DOHH2 (cell line): Measurements from ENCODE around the gene IL34.

Source experiments
- H3F3A ChIP-seq: fragments of 200-600 bp; sonication (generic), shearing (Covaris generic); 2 replicates; pipeline ENCODE4 v1.6.0; 2016; ENCODE audit warnings: antibody characterized with exemption, mild to moderate bottlenecking; ENCODE audit not compliant: control insufficient read depth, insufficient read depth
- H3K27ac ChIP-seq: fragments of 200-600 bp; sonication (generic); 2 replicates; pipeline ENCODE4 v1.5.1; 2014; ENCODE audit warnings: low read depth, mild to moderate bottlenecking, low read length, moderate library complexity
- H3K27me3 ChIP-seq: fragments of 200-600 bp; sonication (generic); 2 replicates; pipeline ENCODE4 v1.6.1; 2014; ENCODE audit warnings: mild to moderate bottlenecking, low read length, mixed read lengths; ENCODE audit not compliant: control insufficient read depth
- H3K36me3 ChIP-seq: fragments of 200-600 bp; sonication (generic); 2 replicates; pipeline ENCODE4 v1.6.1; 2014; ENCODE audit warnings: mild to moderate bottlenecking, low read length, moderate library complexity, mixed read lengths; ENCODE audit not compliant: control insufficient read depth
- H3K4me1 ChIP-seq: fragments of 200-600 bp; sonication (generic); 2 replicates; pipeline ENCODE4 v1.6.1; 2014; ENCODE audit warnings: mild to moderate bottlenecking, low read length, mixed read lengths; ENCODE audit not compliant: control insufficient read depth
- H3K4me2 ChIP-seq: fragments of 200-600 bp; sonication (generic); 2 replicates; pipeline ENCODE4 v1.6.0; 2014; ENCODE audit warnings: mild to moderate bottlenecking, low read length, moderate library complexity
- H3K4me3 ChIP-seq: fragments of 200-600 bp; sonication (generic); 2 replicates; pipeline ENCODE4 v1.5.1; 2014; ENCODE audit warnings: mild to moderate bottlenecking, low read length, mixed read lengths
- H3K79me2 ChIP-seq: fragments of 200-600 bp; sonication (generic); 2 replicates; pipeline ENCODE4 v1.6.1; 2014; ENCODE audit warnings: mild to moderate bottlenecking, low read length, mixed read lengths; ENCODE audit not compliant: control insufficient read depth
- H3K9me2 ChIP-seq: fragments of 200-600 bp; sonication (generic); replicated peaks from 2 replicates; pipeline ENCODE4 v1.6.1; 2014; ENCODE audit warnings: mild to moderate bottlenecking, low read length, mixed read lengths; ENCODE audit not compliant: control insufficient read depth
- H3K9me3 ChIP-seq: fragments of 200-600 bp; sonication (generic); 2 replicates; pipeline ENCODE4 v1.6.1; 2014; ENCODE audit warnings: antibody characterized with exemption, low read length, mixed read lengths; ENCODE audit not compliant: control insufficient read depth, insufficient read depth
- H4K20me1 ChIP-seq: fragments of 200-600 bp; sonication (generic); 2 replicates; pipeline ENCODE4 v1.6.0; 2014; ENCODE audit warnings: low read depth, mild to moderate bottlenecking, antibody characterized with exemption, low read length, moderate library complexity; ENCODE audit not compliant: control insufficient read depth, insufficient read depth
- EZH2phosphoT487 ChIP-seq: fragments of 200-600 bp; sonication (generic); IDR thresholded peaks from 2 replicates; pipeline ENCODE4 v1.6.1; 2017; ENCODE audit warnings: borderline replicate concordance, mild to moderate bottlenecking, antibody characterized with exemption, low read length, moderate library complexity, mixed read lengths
- TF ChIP-seq, protein P1 (sequence below): fragments of 200-600 bp; sonication (generic); IDR thresholded peaks from one replicate; pipeline ENCODE4 v1.5.1; 2014; ENCODE audit warnings: antibody characterized with exemption, mild to moderate bottlenecking, low read depth, low read length; ENCODE audit not compliant: poor library complexity, severe bottlenecking

Gene IL34

DNA sequence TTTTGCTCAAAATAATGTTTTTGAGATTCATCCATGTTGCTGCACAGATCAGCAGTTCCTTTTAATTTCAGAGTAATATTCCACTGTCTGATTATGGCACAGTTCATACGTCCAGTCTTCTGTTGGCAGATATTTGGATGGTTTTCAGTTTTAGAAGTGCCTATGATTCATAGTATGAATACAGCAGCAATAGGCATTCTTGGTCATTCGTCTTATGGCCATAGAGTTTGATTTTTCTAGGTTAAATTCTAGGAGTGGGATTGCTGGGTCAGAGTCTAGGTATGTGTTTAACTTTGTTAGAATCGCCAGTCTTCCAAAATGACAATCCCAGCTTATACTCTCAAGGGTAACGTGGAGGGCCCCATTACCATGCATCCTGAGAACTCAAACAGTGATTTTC is 11.5 kb upstream of the IL34 start:
- TF ChIP-seq, protein P1, sequence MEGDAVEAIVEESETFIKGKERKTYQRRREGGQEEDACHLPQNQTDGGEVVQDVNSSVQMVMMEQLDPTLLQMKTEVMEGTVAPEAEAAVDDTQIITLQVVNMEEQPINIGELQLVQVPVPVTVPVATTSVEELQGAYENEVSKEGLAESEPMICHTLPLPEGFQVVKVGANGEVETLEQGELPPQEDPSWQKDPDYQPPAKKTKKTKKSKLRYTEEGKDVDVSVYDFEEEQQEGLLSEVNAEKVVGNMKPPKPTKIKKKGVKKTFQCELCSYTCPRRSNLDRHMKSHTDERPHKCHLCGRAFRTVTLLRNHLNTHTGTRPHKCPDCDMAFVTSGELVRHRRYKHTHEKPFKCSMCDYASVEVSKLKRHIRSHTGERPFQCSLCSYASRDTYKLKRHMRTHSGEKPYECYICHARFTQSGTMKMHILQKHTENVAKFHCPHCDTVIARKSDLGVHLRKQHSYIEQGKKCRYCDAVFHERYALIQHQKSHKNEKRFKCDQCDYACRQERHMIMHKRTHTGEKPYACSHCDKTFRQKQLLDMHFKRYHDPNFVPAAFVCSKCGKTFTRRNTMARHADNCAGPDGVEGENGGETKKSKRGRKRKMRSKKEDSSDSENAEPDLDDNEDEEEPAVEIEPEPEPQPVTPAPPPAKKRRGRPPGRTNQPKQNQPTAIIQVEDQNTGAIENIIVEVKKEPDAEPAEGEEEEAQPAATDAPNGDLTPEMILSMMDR: no peak
- no peak for TF ChIP-seq EZH2phosphoT487
- Histone ChIP-seq H4K20me1 (no peaks in the 10 kb centered on the region), H3F3A (no peaks in the 10 kb centered on the region), H3K9me3 (peaks cover 10% of the 10 kb centered on the region), H3K27ac (no peak overlapping the region), H3K4me3 (no peak overlapping the region), H3K4me1 (no peaks in the 10 kb centered on the region), H3K9me2 (no peaks in the 10 kb centered on the region), H3K79me2 (no peaks in the 10 kb centered on the region), H3K36me3 (no peaks in the 10 kb centered on the region), H3K4me2 (no peak overlapping the region), H3K27me3 (peaks cover 5% of the 10 kb centered on the region; the same call in 1 of the 2 replicates)

DNA sequence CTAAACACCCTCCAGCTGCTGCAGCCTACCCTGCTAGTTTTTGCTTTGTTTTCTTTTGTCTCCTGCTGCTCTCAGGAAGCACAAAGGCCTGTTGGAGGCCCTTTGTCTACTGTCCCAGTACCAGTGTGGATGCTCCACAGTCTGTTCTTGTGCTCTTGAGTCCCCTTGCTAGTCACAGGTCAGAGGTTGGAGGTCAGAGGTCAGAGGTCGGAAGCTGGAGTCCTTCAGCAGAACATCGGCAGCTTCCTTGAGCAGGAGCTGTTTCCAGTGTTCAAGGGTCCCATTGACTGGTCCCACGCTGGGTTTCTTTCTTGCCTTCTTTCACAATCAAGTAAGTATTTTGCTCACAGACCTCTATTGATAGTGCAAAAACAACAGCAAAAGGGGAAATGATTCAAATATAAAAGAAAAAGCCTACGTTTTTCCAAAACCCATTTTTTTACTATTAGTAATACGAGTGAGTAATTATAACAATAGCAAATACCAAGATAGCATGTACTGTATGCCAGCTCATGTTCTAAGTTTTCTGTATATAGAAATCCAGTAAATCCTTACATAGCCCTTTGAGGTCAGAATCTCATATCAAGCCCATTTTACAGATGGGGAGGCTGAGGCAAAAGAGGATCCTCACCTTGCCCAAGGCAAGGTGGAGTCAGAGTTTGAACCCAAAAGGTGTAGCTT is 10.9 kb upstream of the IL34 start:
- Histone ChIP-seq H3K4me3 (no peak overlapping the region), H3K27ac (no peak overlapping the region), H3K9me2 (no peaks in the 10 kb centered on the region), H3K27me3 (0 out of 2 replicates have a peak, but pooled peaks cover 3% of the 10 kb centered on the region), H3K79me2 (no peaks in the 10 kb centered on the region), H4K20me1 (no peaks in the 10 kb centered on the region), H3F3A (no peaks in the 10 kb centered on the region), H3K36me3 (no peaks in the 10 kb centered on the region), H3K9me3 (peaks cover 10% of the 10 kb centered on the region), H3K4me1 (no peaks in the 10 kb centered on the region), H3K4me2 (no peak overlapping the region)
- TF ChIP-seq, protein P1: no peak
- no peak for TF ChIP-seq EZH2phosphoT487

DNA sequence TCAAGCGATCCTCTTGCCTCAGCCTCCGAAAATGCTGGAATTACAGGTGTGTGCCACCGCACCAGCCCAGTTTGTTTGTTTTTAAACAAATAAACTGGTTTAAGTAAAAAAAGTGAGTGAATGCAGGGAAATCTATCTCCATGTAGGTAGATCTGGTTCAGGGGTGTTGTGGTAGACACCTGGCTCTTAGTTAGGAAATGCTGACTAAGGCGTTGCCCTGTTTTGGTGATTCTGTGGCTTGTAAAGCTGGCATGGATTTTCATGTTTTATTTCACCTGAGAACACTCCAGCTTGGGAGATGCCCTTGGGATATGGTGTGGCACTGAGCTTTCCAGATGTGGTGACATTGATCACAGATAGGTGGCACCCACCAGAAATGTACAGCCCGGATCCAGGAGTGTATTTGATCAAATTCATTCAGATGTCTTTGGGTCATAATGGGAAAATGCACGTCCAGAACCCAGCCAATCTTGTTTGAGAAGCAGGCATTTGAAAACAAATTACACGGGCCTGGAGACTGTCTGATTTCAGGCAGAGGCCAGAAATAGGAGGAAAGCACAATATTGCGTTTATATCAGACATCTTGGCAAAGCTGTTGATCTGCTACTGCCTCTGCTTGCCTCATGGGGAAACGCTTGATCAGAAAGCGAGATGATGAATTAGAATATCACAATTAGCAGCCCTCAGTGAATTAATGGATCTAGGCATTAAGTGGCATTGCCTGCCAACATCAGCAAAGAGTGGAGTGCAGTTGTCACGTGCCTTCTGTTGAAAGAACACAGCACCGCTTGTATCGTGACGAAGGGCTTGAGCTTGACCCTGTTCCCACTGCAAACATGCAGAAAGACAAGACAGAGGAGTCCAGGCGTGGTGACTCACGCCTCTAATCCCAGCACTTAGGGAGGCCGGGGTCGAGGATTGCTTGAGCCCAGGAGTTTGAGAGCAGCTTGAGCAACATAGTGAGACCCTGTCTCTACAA is 7.3 kb upstream of the IL34 start:
- peaks cover under 1% of the 10 kb centered on the region for H3F3A ChIP-seq
- H3K27ac ChIP-seq: no peak overlapping the region
- H3K4me2 ChIP-seq: no peak overlapping the region
- no peaks in the 10 kb centered on the region for H4K20me1 ChIP-seq
- TF ChIP-seq EZH2phosphoT487: no peak
- TF ChIP-seq, protein P1: no peak
- H3K36me3 ChIP-seq: no peaks in the 10 kb centered on the region
- 0 out of 2 replicates have a peak, but pooled peaks cover 3% of the 10 kb centered on the region for H3K27me3 ChIP-seq
- no peaks in the 10 kb centered on the region for H3K9me2 ChIP-seq
- H3K4me1 ChIP-seq: no peaks in the 10 kb centered on the region
- H3K4me3 ChIP-seq: no peak overlapping the region
- H3K79me2 ChIP-seq: no peaks in the 10 kb centered on the region
- H3K9me3 ChIP-seq: no peaks in the 10 kb centered on the region
